ENCODE data around the gene ASCL1.
A peak's percentile ranks its signal among the peaks of the same experiment; 100 is the strongest.

The ASCL1 gene
- 0 reads per million in 4 donors for total RNA-seq

GRCh38 chr12:102957339-102958050 is at the start of gene ASCL1:
TSS of gene ASCL1 (plus strand) at chr12:102957674. CDS start at chr12:102958245, 571 bp downstream.
- DNase-seq = peak in 1 of 5 donors; percentile 34

GRCh38 chr12:102907918-102908317 is 49.6 kb upstream of the ASCL1 start:
- no peak for DNase-seq

DNA sequence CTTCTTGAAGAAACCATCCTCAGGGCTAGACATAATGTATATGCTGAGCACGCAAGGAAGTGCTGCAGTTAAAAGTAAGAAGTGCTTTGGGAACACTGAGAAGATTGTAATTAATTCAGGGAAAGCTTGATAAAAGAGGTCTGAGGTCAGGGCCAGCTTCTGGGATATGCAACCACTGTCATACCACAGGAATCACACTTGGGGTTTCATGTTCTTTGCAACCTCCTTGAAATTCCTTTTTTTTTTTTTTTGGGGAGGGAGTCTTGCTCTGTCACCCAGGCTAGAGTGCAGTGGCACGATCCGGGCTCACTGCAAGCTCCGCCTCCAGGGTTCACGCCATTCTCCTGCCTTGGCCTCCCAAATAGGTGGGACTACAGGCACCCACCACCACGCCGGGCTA is 47.3 kb upstream of the ASCL1 start:
- DNase-seq = no peak

DNA sequence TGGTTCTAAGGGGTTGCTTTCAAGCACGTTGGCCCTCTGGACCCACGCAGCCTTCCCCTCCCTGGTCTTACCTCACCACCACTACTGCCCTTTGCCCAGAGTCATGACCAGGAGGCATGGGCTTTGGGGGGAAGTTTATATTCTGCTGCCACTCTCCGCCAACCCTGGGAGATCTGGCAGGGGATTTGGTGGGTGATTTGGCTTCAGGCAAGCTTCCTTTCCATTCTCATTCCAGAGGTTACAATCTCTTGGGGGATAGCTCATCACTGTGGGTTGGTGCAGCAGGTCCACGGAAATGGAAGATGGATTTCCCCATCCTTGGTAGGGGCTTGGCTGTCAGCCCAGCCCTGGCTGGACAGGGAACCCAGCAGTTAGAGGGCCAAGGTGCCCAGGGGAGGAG is 46.7 kb upstream of the ASCL1 start:
- DNase-seq = no peak

DNA sequence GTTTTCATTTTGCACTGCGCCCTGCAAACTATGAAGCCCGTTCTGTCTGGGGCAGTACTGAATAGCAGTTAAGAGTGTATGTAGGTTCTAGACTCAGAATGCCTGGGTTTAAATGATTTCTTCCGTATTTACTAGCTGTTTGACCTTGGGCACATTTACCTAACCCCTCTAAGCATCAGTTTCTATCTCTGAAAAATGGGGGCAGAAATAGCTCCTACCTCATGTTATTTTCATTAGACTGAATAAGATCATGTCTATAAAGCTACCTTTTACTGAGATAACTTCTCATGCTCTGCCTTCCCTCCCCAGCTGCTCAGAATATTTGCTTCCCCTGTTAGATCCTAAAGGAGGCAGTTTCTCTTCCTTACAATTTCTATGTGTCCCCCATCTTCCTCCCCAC is 46.2 kb upstream of the ASCL1 start:
- no peak for DNase-seq

DNA sequence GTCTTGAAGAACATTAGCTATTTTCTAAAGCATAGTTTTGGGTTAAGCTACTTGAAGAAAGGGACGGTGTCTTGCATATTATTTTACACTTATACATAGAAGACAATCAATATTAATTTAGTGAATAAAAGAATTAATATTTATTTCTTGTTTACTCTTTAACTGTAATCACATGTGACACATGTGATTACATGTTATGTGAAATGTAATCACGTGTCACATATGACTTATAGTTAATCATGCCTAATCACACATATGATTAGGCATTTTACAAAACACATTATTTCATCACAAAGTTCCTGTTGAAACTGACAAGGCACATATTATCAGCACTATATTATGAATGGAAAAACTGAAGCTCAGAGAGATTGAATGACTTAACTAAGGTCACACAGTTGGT is 45.2 kb upstream of the ASCL1 start:
- DNase-seq = no peak

- no peak for DNase-seq
Observed at GRCh38 chr12:102913453-102914226, 43.8 kb upstream of the ASCL1 start.

DNA sequence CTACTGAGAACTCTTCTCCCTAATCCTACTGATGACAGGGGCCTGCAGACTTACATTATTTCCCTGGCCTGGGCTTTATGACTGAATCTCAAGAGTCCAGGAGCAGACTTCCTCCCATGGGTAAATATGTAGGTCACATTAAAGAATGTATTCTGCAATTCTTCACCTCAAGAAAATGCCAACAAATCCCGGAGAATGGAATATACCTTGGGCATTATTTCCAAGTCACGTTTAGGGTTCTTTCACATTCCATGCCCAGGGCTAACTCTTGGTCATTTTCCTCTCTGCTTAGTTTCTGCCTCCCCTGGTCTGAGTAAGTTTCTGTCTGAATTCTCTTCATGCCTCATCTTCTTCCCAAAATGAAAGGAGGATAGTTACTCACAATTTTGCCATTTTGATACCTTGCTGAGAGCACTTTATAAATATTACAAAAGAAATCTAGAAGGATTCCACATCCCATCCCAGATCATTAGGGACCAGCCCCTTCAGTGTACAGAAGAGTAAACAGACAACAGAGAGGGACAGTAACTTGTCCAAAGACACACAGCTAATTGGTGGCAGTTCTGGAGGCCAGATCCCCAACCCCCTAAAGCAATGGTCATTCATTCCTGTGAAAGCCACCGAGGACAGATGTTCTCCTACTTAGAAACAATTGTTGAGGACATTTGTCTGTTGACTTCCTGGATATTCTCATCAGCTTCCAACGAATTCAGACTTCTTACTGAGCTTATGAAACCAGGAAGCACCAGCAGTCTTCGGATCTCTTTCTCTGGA is 41.0 kb upstream of the ASCL1 start:
- no peak for DNase-seq

DNA sequence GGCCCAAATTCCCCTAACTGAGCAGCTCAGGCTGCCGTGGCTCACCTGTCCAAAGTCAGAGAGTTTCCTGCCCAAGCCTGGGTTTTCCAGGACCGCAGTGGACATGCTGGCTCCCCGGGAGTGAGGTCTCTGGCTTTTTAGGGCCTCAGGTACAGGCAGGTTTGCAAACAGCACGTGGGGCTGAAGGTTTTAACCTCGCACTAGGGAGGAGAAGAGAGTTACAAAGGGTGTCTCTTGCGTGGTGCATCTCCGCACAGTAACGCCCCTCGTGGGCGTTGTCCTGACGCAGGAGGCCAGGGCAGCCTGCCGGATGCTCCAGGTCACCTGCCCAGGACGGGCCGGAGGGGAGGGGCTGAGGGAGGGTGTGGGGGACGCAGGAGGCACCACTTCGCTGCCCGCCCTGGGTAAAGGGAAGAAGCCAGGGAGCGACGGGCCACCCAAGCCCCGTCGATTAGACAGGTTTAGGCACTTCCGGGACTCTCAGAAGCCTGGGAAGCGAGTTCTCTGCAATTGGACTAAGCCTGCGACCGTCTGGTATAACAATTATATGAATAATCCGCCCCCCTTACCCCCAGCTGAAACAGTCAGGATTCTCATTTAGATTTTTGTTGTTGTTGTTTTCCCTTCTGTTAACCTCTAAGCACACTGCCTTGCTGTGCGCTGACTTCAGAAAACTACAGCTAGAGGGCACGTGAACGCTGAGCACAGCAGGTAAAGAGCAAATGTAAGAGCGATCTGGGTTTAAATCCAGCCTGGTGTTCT is 40.3 kb upstream of the ASCL1 start, which contains the start of gene PAH:
TSS of gene PAH (minus strand) at position 219 of the 762 bp plus-strand sequence. CDS start at position 105, 114 bp downstream.
- peak in 2 of 5 donors; percentile 4 to 13 for DNase-seq

- DNase-seq = no peak
Observed at GRCh38 chr12:102918840-102919239, 38.6 kb upstream of the ASCL1 start.

DNA sequence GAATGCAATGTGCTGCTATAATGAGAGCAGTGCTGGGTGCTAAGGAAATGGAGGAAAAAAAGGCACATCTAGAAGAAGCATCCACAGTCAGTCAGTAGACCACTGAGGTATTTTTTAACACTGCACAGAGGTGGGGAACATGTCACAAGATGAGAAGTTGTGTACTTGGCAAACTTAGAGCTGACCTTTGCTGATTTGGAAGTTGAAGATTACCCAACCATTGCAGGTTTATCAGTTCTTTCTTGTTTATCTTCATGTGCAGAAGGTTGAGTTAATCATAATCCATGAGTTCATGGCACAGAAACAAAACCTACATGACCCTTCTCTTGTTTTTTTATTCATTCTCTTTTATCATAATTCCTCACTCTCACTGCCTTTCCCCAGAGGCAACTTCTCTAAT is 37.2 kb upstream of the ASCL1 start:
- no peak for DNase-seq

DNA sequence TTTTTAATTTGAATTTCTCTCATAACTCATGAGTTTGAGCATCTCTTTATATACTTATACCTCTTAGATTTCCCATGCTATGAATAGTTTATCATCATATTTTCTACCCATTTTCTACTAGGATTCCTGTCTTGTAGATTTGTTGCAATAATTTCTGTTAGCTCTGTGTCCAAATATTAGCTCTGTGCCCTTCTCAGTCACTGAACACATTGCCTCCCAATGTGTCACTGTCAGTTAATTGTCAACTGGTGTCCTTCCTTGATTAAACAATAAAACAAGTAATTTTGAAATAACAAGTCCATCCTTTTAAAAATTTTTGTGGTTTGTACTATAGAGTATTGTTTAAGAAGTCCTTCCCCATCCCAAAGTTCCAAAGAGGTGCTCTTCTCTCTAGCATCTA is 36.2 kb upstream of the ASCL1 start:
- no peak for DNase-seq

DNA sequence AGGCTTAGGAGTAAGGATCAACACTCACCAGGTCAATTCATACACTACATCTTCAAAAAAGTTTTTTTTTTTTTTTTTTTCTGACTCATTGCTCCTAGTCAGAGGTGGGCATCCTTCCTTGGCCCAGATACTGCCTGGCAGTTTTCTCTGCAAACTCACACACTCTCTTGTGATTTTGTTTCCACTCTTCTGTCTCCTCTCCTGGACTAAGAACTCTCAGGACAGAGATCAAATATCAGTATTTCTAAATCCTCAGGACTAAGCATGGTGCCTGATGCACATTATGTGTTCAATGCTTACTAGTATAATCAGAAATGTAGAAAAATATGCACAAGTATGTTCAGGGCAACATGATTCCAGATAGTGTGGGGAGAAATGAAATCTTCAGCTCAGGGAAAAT is 30.3 kb upstream of the ASCL1 start:
- no peak for DNase-seq

- no peak for DNase-seq
Observed at GRCh38 chr12:102933168-102933567, 24.3 kb upstream of the ASCL1 start.

DNA sequence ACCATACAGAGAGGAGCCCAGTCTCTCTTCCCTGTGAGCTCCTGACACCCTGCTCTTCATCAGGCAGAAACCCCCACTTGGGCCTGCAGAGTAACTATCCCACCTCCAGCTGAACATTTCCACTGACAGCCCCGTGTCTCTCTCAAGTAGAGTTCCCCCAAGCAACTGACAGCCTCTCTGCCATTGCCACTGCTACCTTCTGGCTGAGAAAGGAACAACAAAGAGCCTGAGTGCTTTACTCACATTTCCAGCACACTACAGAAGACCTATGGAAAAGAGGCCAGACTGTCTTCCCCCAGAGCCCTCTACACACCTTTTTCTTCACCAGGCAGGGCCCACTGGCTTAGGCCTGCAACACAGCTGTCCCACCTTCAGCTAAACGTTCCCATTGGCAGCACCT is 18.4 kb upstream of the ASCL1 start:
- no peak for DNase-seq

GRCh38 chr12:102939670-102940222 is 17.7 kb upstream of the ASCL1 start:
- no peak for DNase-seq

GRCh38 chr12:102946042-102946441 is 11.4 kb upstream of the ASCL1 start:
- no peak for DNase-seq

GRCh38 chr12:102948941-102949352 is 8.5 kb upstream of the ASCL1 start:
- DNase-seq = peak in 2 of 5 donors; percentile 16 to 34

GRCh38 chr12:102950107-102950949 is 7.1 kb upstream of the ASCL1 start:
- DNase-seq = no peak

DNA sequence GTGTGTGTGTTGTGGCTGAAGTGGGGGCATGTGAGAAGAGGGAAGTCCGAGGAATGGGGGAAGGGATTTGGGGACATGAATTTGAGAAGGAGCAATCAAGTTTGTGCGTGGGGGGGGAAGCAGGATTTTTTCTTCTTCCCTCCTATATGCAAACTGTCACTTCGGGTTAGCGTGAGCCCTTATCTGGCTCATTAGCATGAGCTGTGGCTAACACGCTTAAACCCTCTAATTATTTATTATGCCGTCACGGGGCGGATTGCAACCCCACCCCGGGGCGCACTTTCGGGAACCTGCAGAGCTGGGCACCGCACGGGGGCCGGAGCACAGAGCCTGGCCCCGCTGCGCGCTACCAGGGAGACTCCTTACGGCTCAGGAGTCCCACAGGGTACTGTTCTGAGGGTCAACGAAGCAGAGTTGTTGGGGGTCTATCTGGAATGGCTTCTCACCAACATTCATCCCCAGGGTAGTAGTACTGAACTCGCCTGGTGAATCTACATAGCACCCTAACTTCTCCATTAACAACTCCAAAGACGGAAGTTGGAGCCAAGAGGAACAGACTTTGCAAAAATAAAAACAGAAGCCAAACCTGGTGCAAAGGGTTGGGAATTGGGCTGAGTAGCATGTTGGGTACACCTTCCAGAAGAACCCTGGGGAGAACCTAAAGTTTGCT is 6.4 kb upstream of the ASCL1 start:
- DNase-seq = no peak

DNA sequence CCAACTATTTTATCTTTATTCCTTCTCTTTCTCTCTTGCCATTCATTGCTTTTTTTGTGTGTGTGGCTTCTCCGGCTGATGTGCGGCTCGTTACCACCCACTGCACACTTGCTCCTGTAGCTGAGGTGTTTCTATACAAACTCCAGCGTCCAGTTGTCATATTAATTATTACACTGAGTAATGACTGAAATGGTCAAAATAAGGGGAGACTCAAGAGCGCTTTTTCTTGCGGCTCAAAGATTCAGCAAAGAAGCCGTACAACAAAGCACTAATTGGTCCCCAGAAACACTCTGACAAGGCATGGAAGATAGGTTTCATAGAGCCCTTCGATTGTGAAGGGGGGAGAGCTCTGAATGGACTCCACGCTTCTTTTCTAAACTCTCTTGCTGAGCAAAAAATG is 5.6 kb upstream of the ASCL1 start:
- DNase-seq = no peak

Data from T-helper 1 cell (primary cell).